OCI-LY7 (cell line): ENCODE measurements around the gene POLRMT.

Source experiments
- EZH2phosphoT487 ChIP-seq: fragments of 200-600 bp; sonication (generic); IDR thresholded peaks from 2 replicates; pipeline ENCODE4 v1.6.1; 2018; ENCODE audit warnings: low read depth, borderline replicate concordance, mild to moderate bottlenecking, mixed run types, antibody characterized with exemption, low read length, moderate library complexity, mixed read lengths
- TF ChIP-seq, protein P1 (sequence below): fragments of 200-600 bp; sonication (generic); conservative IDR thresholded peaks from 2 replicates; pipeline ENCODE4 v1.5.1; 2014; ENCODE audit warnings: mild to moderate bottlenecking, antibody characterized with exemption, low read length, moderate library complexity, mixed read lengths

DNA sequence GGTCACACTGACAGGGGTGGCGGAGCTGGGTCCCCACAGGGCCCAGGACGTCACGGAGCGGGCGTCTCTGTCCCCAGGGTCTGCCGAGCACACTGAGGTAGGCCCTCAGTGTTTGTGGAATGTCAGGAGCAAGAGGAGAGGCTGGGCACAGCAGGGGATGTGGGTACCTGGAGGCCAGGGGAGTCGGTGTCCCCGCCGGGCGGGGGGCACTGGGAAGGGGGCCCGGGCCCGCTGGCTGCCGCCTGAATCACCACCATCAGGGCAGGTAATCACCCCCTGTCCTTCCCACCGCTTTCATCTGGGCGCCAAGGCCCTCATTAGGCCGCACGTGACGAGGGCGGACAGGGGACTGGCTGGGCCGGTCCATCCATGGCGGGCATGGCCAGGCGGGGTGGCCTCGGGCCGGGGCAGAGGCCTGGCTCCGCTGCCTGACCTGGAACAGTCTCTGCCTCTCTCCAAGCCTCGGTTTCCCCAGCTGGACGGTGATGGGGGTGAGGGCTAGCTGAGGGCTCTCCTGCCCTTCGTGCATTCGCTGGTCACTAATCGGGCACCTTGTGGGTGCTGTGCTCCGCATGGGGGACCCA is 7.4 kb upstream of the POLRMT start:
- TF ChIP-seq, protein P1, sequence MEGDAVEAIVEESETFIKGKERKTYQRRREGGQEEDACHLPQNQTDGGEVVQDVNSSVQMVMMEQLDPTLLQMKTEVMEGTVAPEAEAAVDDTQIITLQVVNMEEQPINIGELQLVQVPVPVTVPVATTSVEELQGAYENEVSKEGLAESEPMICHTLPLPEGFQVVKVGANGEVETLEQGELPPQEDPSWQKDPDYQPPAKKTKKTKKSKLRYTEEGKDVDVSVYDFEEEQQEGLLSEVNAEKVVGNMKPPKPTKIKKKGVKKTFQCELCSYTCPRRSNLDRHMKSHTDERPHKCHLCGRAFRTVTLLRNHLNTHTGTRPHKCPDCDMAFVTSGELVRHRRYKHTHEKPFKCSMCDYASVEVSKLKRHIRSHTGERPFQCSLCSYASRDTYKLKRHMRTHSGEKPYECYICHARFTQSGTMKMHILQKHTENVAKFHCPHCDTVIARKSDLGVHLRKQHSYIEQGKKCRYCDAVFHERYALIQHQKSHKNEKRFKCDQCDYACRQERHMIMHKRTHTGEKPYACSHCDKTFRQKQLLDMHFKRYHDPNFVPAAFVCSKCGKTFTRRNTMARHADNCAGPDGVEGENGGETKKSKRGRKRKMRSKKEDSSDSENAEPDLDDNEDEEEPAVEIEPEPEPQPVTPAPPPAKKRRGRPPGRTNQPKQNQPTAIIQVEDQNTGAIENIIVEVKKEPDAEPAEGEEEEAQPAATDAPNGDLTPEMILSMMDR, result no peak
- TF ChIP-seq EZH2phosphoT487, result no peak
